HEK293T (cell line): ENCODE results near the gene GRIK4.

Experiments used
- CTCF ChIA-PET: fragments of 350-600 bp; formaldehyde crosslinking; extraction: SDS; loops from one replicate; lab custom pipeline; 2021; ENCODE audit warnings: antibody characterized with exemption, inconsistent platforms; lab: Yijun Ruan, JAX
- POLR2A ChIA-PET: fragments of 350-600 bp; formaldehyde crosslinking; extraction: SDS; loops from one replicate; lab custom pipeline; 2020; ENCODE audit warnings: antibody characterized with exemption, inconsistent platforms; lab: Yijun Ruan, JAX
- DNase-seq: peaks from one replicate; pipeline ENCODE4 v3.0.0; 2012; ENCODE audit warnings: mixed read lengths; ENCODE audit errors: extremely low spot score
- ARNT ChIP-seq: fragments of 450-650 bp; IDR thresholded peaks from 2 replicates; pipeline ENCODE4 v1.6.1; 2017; ENCODE audit warnings: mild to moderate bottlenecking
- BHLHE40 ChIP-seq: fragments of 450-650 bp; IDR thresholded peaks from 2 replicates; pipeline ENCODE4 v1.6.1; 2016; ENCODE audit warnings: mild to moderate bottlenecking, moderate library complexity, borderline replicate concordance
- CTBP1 ChIP-seq: fragments of 450-650 bp; IDR thresholded peaks from 2 replicates; pipeline ENCODE4 v1.6.1; 2016; ENCODE audit warnings: borderline replicate concordance
- ELF4 ChIP-seq: fragments of 450-650 bp; IDR thresholded peaks from 2 replicates; pipeline ENCODE4 v1.6.1; 2017; ENCODE audit warnings: antibody characterized with exemption
- FOXA1 ChIP-seq: fragments of 450-650 bp; IDR thresholded peaks from 2 replicates; pipeline ENCODE4 v1.6.1; 2016; ENCODE audit warnings: mild to moderate bottlenecking
- FOXK2 ChIP-seq: fragments of 450-650 bp; IDR thresholded peaks from 2 replicates; pipeline ENCODE4 v1.6.1; 2016; ENCODE audit warnings: mild to moderate bottlenecking
- FOXM1 ChIP-seq: fragments of 450-650 bp; IDR thresholded peaks from 2 replicates; pipeline ENCODE4 v1.6.1; 2017; ENCODE audit warnings: mild to moderate bottlenecking, borderline replicate concordance
- HDGF ChIP-seq: fragments of 450-650 bp; IDR thresholded peaks from 2 replicates; pipeline ENCODE4 v1.6.1; 2017; ENCODE audit warnings: antibody characterized with exemption, borderline replicate concordance
- L3MBTL2 ChIP-seq: fragments of 450-650 bp; conservative IDR thresholded peaks from 2 replicates; pipeline ENCODE4 v1.6.1; 2016; ENCODE audit warnings: mild to moderate bottlenecking
- LEF1 ChIP-seq: fragments of 450-650 bp; IDR thresholded peaks from 2 replicates; pipeline ENCODE4 v1.6.1; 2017; ENCODE audit warnings: mild to moderate bottlenecking, borderline replicate concordance
- NFRKB ChIP-seq: fragments of 450-650 bp; IDR thresholded peaks from 2 replicates; pipeline ENCODE4 v1.6.1; 2016; ENCODE audit warnings: mild to moderate bottlenecking, moderate library complexity
- PKNOX1 ChIP-seq: fragments of 450-650 bp; IDR thresholded peaks from 2 replicates; pipeline ENCODE4 v1.6.1; 2016
- SP1 ChIP-seq: fragments of 450-650 bp; IDR thresholded peaks from 2 replicates; pipeline ENCODE4 v1.6.1; 2017
- SUZ12 ChIP-seq: fragments of 450-650 bp; IDR thresholded peaks from 2 replicates; pipeline ENCODE4 v1.6.1; 2016; ENCODE audit warnings: mild to moderate bottlenecking
- TARDBP ChIP-seq: fragments of 450-650 bp; IDR thresholded peaks from 2 replicates; pipeline ENCODE4 v1.6.1; 2016
- ZNF384 ChIP-seq: fragments of 450-650 bp; IDR thresholded peaks from 2 replicates; pipeline ENCODE4 v1.6.1; 2016

Gene GRIK4

GRCh38 chr11:120883404-120884080 is 372.0 kb downstream of the GRIK4 start:
- no peak for DNase-seq
- TF ChIP-seq SUZ12 (no peak), FOXM1 (no peak), HDGF (no peak), TARDBP (no peak), BHLHE40 (no peak), FOXA1 (no peak), LEF1 (no peak), L3MBTL2 (no peak), ZNF384 (no peak), SP1 (no peak), CTBP1 (no peak), PKNOX1 (no peak), ELF4 (no peak), FOXK2 (no peak), ARNT (no peak), NFRKB (no peak)
- CTCF ChIA-PET: interaction anchor here (1.0 kb wide), 1 partner anchor 51 kb away, joined by 3 read pairs; no protein-coding TSS in a partner anchor
- POLR2A ChIA-PET: no interaction called here

GRCh38 chr11:120884154-120885020 is 372.8 kb downstream of the GRIK4 start:
- ChIA-PET POLR2A (no interaction called here), CTCF (interaction anchor here (0.6 to 1.0 kb wide), 3 partner anchors 17 to 50 kb away, joined by 3 read pairs; no protein-coding TSS in a partner anchor)
- no peak for DNase-seq
- TF ChIP-seq L3MBTL2 (no peak), SUZ12 (no peak), SP1 (no peak), FOXK2 (no peak), LEF1 (no peak), PKNOX1 (no peak), BHLHE40 (no peak), ARNT (no peak), ZNF384 (no peak), HDGF (no peak), FOXM1 (no peak), TARDBP (no peak), CTBP1 (no peak), ELF4 (no peak), FOXA1 (no peak), NFRKB (no peak)

- ChIA-PET POLR2A (no interaction called here), CTCF (no interaction called here)
- no peak for DNase-seq
- TF ChIP-seq L3MBTL2 (no peak), PKNOX1 (no peak), HDGF (no peak), ARNT (no peak), NFRKB (no peak), FOXA1 (no peak), TARDBP (no peak), SP1 (no peak), FOXM1 (no peak), BHLHE40 (no peak), ZNF384 (no peak), ELF4 (no peak), SUZ12 (no peak), FOXK2 (no peak), CTBP1 (no peak), LEF1 (no peak)
Observed at GRCh38 chr11:120890609-120891320, 379.2 kb downstream of the GRIK4 start.

GRCh38 chr11:120893440-120894201 is 382.1 kb downstream of the GRIK4 start:
- ChIA-PET POLR2A (no interaction called here), CTCF (no interaction called here)
- DNase-seq: no peak
- no peak for TF ChIP-seq ELF4
- TF ChIP-seq NFRKB: no peak
- no peak for TF ChIP-seq LEF1
- no peak for TF ChIP-seq BHLHE40
- TF ChIP-seq L3MBTL2: no peak
- no peak for TF ChIP-seq ARNT
- TF ChIP-seq HDGF: no peak
- no peak for TF ChIP-seq FOXK2
- no peak for TF ChIP-seq ZNF384
- no peak for TF ChIP-seq SUZ12
- no peak for TF ChIP-seq SP1
- TF ChIP-seq FOXA1: no peak
- no peak for TF ChIP-seq CTBP1
- no peak for TF ChIP-seq PKNOX1
- TF ChIP-seq TARDBP: no peak
- no peak for TF ChIP-seq FOXM1
